ENCODE results near the gene PIMREG. TPM values are rescaled to one million over a fixed set of nuclear protein-coding genes. Genes with fewer than 3 reads are reported as not detected.

Gene PIMREG
- polyA plus RNA-seq, 2 of the 4 experiments (the other 2 are of a cell fraction), result 26.3 to 28.9 TPM

DNA sequence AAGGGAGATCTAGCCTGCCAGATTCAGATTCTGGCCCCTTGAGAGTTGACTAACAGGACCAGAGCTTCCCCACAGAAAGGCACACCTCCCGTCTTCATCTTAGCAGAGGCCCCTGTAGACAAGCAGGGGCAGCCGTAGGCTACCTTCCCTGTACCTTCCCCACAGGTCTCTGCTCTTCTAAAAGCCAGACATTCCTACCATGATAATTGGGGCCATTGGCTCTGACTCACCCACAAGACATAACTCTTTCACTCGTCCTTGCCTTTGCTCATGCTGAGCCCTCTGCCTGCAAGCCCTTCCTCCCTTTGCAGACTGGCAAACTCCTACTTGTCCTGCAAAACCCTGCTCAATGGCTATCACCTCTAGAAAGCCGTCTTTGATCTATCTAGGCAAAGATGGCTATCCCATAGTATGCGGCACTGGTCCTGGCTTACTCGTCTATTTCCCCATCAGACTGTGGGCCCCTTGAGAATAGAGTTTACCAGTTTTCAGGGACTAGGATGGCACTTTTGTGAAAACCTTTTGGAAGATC lies 43.8 kb downstream of the PIMREG start:
- Histone ChIP-seq H3K27ac (no peak overlapping the region; a peak in 1 of 6 replicates), H3K4me1 (no peaks in the 10 kb centered on the region), H3K4me2 (no peak overlapping the region), H3K4me3 (no peak overlapping the region), H3K9me3 (no peaks in the 10 kb centered on the region)
- ATAC-seq (no peak), DNase-seq (ENCODE audit: low read depth in 1 of 2, low spot score in 1 of 2) (no peak), FAIRE-seq (no peak)
- TF ChIP-seq, protein P1, sequence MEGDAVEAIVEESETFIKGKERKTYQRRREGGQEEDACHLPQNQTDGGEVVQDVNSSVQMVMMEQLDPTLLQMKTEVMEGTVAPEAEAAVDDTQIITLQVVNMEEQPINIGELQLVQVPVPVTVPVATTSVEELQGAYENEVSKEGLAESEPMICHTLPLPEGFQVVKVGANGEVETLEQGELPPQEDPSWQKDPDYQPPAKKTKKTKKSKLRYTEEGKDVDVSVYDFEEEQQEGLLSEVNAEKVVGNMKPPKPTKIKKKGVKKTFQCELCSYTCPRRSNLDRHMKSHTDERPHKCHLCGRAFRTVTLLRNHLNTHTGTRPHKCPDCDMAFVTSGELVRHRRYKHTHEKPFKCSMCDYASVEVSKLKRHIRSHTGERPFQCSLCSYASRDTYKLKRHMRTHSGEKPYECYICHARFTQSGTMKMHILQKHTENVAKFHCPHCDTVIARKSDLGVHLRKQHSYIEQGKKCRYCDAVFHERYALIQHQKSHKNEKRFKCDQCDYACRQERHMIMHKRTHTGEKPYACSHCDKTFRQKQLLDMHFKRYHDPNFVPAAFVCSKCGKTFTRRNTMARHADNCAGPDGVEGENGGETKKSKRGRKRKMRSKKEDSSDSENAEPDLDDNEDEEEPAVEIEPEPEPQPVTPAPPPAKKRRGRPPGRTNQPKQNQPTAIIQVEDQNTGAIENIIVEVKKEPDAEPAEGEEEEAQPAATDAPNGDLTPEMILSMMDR (IDR thresholded peaks at IDR 0.05), result no peak
- no peak for TF ChIP-seq HOXA7 (CRISPR knock-in tag; IDR thresholded peaks at IDR 0.05)
- TF ChIP-seq RARB (CRISPR knock-in tag; IDR thresholded peaks at IDR 0.05), result no peak
- TF ChIP-seq CHD4 (IDR thresholded peaks at IDR 0.05; ENCODE audit: borderline replicate concordance), result no peak
- no peak for TF ChIP-seq FOSB (CRISPR knock-in tag; IDR thresholded peaks at IDR 0.05)
- no peak for TF ChIP-seq NR3C1 (IDR thresholded peaks at IDR 0.05)
- TF ChIP-seq NFE2L2 (conservative IDR thresholded peaks at IDR 0.05; ENCODE audit: low read length), result no peak
- TF ChIP-seq, protein P2, sequence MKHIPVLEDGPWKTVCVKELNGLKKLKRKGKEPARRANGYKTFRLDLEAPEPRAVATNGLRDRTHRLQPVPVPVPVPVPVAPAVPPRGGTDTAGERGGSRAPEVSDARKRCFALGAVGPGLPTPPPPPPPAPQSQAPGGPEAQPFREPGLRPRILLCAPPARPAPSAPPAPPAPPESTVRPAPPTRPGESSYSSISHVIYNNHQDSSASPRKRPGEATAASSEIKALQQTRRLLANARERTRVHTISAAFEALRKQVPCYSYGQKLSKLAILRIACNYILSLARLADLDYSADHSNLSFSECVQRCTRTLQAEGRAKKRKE (CRISPR knock-in tag; IDR thresholded peaks at IDR 0.05; ENCODE audit: low read depth), result no peak
- no peak for TF ChIP-seq PHF8 (IDR thresholded peaks at IDR 0.05; ENCODE audit: borderline replicate concordance, low read depth)
- TF ChIP-seq ZC3H11A (IDR thresholded peaks at IDR 0.05), result no peak
- no peak for TF ChIP-seq GATA3 (IDR thresholded peaks at IDR 0.05; ENCODE audit: borderline replicate concordance)
- TF ChIP-seq, protein P3, sequence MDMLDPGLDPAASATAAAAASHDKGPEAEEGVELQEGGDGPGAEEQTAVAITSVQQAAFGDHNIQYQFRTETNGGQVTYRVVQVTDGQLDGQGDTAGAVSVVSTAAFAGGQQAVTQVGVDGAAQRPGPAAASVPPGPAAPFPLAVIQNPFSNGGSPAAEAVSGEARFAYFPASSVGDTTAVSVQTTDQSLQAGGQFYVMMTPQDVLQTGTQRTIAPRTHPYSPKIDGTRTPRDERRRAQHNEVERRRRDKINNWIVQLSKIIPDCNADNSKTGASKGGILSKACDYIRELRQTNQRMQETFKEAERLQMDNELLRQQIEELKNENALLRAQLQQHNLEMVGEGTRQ (IDR thresholded peaks at IDR 0.05), result no peak
- no peak for TF ChIP-seq MYC (IDR thresholded peaks at IDR 0.05; ENCODE audit: borderline replicate concordance, low read length)
- TF ChIP-seq, protein P4, sequence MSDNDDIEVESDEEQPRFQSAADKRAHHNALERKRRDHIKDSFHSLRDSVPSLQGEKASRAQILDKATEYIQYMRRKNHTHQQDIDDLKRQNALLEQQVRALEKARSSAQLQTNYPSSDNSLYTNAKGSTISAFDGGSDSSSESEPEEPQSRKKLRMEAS (IDR thresholded peaks at IDR 0.05), result no peak
- TF ChIP-seq, protein P5, sequence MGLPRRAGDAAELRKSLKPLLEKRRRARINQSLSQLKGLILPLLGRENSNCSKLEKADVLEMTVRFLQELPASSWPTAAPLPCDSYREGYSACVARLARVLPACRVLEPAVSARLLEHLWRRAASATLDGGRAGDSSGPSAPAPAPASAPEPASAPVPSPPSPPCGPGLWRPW (IDR thresholded peaks at IDR 0.05), result no peak
- ChIA-PET POLR2A (no interaction called here), CTCF (interaction anchor here (1.1 to 6.2 kb wide), 3 partner anchors 15 kb away, joined by 3 to 91 read pairs (median 32); no protein-coding TSS in a partner anchor)
- WGBS (ENCODE audit: missing lambda C conversion rate), result 73% methylated on average over 6 of the region's 6 CpGs

DNA sequence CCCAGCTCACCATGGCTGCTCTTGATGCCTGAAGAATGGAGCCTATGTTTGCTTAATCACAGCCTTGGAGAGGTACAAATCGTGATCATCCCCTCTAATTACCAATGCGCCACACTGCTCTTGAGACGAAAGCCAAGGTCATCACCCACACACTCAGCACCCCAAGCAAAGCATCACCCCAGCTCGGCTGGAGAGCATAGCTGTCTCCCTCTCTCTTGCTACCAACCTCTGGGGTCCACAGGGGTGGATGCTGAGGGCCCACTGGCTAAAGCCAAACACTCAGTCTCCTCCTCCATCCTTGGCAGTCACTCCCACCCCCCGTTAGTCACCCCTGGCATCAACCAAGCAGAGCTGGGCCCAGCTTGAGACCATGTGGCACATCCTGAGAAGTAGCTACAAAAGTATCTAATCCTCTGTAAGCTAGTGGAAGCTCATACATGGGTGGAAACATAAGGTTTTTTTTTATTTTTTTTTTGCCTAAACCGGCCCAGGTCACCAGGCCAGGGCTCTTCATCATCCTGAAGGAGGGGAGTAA lies 44.8 kb downstream of the PIMREG start:
- ChIA-PET POLR2A (interaction anchor here (0.6 kb wide), 2 partner anchors 17 to 70 kb away, joined by 4 to 5 read pairs; no protein-coding TSS in a partner anchor), CTCF (interaction anchor here (0.6 to 3.4 kb wide), 5 partner anchors 10 to 817 kb away, joined by 3 to 32 read pairs (median 3); no protein-coding TSS in a partner anchor)
- Histone ChIP-seq H3K4me1 (no peaks in the 10 kb centered on the region), H3K27ac (no peak overlapping the region), H3K4me3 (no peak overlapping the region), H3K4me2 (no peak overlapping the region), H3K9me3 (no peaks in the 10 kb centered on the region)
- TF ChIP-seq CEBPB (IDR thresholded peaks at IDR 0.05), result no peak
- 60% methylated on average over 6 of the region's 6 CpGs for WGBS (ENCODE audit: missing lambda C conversion rate)
- no peak for ATAC-seq
- no peak for FAIRE-seq
- no peak for DNase-seq (ENCODE audit: low read depth in 1 of 2, low spot score in 1 of 2)

DNA sequence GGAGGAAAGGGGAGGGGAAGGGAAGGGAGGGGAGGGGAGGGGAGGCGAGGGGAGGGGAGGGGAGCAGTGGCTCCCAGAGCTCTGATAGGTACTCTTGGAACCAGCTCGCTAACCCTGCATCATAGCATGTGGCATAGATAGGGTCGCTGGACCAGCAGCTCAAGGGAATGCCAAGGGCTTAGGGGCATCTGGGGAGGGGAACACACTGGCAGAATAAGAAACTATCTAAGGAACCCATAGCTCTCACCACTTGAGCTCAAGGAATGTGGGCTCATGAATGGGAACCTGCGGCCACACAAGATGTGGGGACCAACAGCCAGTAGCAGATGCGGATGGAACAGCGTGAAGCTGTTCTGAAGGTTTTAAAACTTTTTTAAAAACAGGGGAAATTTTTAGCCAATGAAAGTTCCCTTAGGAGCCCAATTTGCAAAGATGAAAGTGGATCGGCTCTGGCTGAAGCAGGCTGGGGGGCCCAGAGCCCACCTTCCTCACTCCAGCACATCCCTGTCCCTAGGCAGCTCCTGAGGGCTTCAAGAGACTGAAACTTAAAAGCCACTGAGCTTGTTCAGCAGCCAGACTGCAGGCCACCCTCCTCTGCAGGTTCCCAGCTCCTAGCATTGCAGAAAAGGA lies 46.9 kb downstream of the PIMREG start:
- WGBS (ENCODE audit: missing lambda C conversion rate), result 84% methylated on average over 6 of the region's 7 CpGs
- TF ChIP-seq GATA3 (IDR thresholded peaks at IDR 0.05; ENCODE audit: borderline replicate concordance) (no peak), ZNF302 (CRISPR knock-in tag; IDR thresholded peaks at IDR 0.05) (no peak), RAD21 (conservative IDR thresholded peaks at IDR 0.05 in 1 of 2, IDR thresholded peaks at IDR 0.05 in 1 of 2) (no peak), NR3C1 (IDR thresholded peaks at IDR 0.05) (no peak), JUN (IDR thresholded peaks at IDR 0.05) (no peak)
- TF ChIP-seq, protein P6, sequence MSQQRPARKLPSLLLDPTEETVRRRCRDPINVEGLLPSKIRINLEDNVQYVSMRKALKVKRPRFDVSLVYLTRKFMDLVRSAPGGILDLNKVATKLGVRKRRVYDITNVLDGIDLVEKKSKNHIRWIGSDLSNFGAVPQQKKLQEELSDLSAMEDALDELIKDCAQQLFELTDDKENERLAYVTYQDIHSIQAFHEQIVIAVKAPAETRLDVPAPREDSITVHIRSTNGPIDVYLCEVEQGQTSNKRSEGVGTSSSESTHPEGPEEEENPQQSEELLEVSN (IDR thresholded peaks at IDR 0.05; ENCODE audit: borderline replicate concordance, low read depth), result no peak
- TF ChIP-seq, protein P4 (IDR thresholded peaks at IDR 0.05), result no peak
- ChIA-PET POLR2A (no interaction called here), CTCF (interaction anchor here (0.9 to 3.4 kb wide), 4 partner anchors 9 to 18 kb away, joined by 3 to 32 read pairs (median 4); no protein-coding TSS in a partner anchor)
- ATAC-seq (no peak), DNase-seq (ENCODE audit: low read depth in 1 of 2, low spot score in 1 of 2) (no peak), FAIRE-seq (no peak)
- H3K4me2 ChIP-seq, result no peak overlapping the region
- no peaks in the 10 kb centered on the region for H3K4me1 ChIP-seq
- no peak overlapping the region for H3K27ac ChIP-seq
- no peaks in the 10 kb centered on the region for H3K9me3 ChIP-seq
- H3K4me3 ChIP-seq, result no peak overlapping the region

All from A549 (cell line).